GM19043 (cell line): ENCODE measurements around the gene INSYN1.
"Not testable (repeated sequence)": the region's sequence is repeated elsewhere in the genome, so short reads cannot be mapped to it uniquely, and the experiment has no call there.

Source experiments
- ATAC-seq: cut with Tn5 transposase; IDR thresholded peaks from one replicate; pipeline ENCODE4 v1.9.1; 2021; ENCODE audit warnings: low read depth; ENCODE audit not compliant: unreplicated experiment

Gene INSYN1, protein sequence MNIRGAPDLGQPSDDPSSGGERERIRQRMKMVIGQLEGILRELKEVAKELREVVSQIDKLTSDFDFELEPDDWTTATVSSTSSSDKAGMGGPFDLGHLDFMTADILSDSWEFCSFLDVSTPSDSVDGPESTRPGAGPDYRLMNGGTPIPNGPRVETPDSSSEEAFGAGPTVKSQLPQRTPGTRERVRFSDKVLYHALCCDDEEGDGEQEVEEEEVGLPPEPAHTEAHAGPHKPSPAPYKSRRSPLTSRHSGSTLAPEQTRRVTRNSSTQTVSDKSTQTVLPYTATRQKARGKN

GRCh38 chr15:73753250-73754130 lies at the start of gene INSYN1:
Gene INSYN1 (minus strand): TSS chr15:73753351. CDS start chr15:73751130, 2,221 bp downstream.
- no peak for ATAC-seq

DNA sequence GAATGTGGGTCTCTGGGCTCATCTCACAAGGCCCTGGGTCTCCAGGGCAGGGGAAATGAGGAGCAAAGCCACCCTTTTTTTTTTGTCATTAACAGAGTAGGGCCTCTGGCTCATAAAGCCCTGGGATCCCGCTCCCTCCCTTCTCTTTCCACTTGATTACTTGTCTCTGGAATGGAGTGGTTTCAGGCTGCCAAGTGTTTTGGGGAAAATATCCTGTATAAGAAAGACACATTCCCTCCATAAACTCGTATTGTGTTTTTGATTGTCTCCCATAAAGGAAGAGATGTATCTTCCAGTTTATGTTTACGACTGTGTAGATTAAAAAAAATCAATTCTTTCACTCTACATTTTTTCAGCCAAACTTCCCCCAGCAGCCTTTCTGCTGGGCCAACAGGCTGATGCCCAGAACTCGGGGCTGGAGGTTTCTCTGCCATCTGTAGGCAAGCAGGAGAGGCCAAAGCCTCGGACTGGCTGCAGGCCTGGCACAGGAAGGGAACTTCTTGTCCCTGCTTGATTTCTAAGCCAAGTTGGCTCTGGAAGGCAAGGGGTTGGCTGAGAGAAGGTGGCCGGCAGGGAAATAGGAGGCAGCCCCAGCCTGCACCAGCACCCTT lies 49.4 kb upstream of the INSYN1 start:
- no peak for ATAC-seq

DNA sequence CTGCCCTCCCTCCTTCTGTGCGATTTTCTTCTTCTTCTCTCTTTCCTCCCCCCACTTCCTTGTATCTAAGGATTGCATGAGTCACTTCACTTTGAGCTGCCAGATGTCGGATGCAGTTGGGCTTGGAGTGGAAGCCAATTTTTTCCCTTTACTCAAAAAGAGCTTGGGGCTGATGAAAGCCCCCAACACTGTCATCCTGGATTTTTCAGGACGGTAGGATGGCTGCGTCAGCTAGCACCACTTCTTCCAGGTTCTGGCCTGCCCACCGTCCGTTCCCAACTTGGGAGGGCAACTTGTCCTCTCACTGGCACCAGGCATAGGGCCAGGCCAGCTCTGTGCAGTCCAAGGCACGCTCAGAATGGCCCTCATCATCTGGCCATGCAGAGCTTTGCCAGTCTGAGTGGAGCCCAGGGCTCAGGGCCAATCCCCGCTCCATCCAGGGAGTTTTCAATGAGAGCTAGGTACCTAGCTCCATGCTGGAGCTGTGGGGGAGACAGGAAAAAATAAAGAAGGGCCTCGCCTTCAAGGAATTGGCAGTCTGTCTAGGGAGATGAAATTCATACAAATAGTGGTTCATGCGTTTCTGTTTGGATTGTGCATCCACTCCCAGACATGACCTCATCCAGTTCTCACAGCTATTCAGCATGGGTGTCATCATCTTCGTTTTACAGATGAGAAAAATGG lies 47.7 kb upstream of the INSYN1 start:
- ATAC-seq = no peak

DNA sequence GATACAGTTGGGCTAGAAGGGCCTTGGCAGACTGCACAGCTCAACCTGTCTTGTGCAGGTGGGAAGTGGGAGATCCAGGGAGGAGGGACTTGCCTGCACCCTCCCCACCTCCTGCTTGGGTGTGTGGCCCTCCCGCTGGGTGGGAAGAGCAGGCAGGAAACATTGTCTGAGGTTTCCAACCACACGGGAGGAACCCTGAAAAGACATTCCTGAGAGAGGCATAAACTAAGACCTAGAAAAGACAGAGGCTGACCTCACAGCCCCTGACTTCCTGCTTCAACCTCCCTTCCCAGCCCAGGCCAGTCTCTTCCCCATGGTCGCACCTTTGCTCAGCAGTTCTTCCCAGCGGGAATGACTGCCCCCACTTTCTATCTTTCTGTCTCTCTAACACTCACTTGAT lies 46.3 kb upstream of the INSYN1 start:
- no peak for ATAC-seq

DNA sequence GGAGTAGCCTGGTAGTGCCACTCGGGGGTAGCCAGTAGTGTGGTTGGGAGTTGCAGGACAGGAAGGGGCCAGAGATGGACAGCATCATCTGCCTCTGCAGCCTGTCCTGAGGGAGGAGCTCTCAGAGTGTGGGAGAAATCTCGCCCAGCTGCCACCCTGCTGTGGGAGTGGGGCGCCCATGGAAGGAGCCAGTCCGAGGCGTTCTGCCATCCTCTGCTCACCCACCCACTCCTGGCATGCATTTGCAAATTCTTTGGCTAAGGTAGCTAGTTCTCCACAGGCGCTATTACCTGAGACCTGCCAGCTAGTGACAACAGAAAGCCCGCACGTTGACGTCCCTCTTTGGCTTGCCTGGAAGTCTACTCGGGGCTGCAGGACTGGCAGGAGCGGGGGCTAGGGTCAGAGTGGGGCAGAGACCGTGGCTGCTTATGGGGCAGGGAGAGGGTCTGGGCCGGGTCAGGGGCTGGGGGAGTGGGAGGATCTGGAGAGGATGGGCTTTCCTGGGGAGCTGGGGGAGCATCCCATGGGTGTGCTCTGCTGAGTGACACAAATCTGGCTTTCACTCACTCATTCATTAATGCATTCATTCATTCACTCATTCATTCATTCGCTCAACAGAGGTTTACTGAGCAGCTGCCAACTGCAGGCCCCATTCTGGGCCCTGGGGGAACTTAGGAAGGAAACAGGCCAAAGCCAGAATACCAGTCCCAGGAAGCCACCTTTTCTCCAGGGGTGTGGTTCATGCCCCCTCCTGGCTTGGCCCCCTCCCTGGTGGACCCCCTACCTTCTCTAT lies 44.4 kb upstream of the INSYN1 start:
- ATAC-seq = no peak

DNA sequence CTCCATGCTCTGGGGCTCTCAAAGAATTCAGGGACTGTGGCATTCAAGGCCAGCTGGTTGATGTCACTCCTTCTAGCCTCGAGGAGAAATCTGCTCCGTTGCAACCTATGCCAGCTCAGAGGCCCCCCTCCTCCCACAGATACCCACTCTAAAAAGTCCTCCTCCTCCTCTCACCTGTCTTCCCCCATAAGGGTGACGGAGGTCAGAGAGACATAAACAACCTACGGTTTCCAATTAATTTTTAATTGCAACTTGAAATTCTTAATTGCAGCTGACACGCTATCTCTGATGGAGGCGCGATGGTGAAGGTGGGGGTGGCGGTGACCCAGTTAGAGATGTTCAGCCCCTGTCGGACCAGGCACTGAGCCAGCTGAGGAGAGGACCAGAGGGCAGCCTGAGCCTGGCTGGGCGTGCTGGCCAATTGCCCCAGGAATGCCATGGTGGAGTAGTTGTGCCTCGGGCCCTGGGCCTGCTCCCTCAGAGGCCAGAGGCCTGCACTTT lies 43.2 kb upstream of the INSYN1 start:
- no peak for ATAC-seq

DNA sequence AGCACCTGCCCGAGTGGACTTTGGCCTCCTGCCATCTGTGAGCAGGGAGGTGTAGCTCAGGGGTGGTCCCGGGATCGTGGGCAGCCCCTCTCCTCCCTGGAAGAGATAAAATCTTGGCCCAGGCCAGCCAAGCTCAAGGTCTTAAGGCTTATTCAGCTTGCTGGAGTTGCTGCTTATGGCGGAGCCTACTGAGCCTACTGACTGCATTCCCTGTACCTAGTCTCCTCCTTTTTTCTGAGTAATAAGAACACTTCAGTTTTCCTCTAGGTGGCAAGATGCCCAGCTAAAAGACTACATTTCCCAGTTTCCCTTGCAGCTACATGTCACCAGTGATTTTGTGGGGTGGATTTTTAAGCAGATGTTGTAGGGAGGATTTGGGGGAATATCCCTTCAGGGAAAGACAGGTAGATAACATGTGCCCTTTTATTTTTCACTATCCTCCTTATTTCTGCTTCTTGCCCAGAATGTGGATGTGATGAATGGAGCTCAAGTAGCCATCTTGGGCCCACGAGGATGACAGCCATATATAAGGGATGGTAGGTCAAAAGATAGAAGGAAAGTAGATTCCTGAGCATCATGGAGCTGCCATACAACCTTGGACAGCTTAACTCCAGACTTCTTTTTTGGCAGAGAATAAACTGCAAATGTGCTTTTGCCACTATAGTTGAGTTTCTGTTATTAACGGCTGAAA lies 41.4 kb upstream of the INSYN1 start:
- ATAC-seq = no peak

GRCh38 chr15:73792899-73793541 lies 39.9 kb upstream of the INSYN1 start:
- not testable (repeated sequence) for ATAC-seq

DNA sequence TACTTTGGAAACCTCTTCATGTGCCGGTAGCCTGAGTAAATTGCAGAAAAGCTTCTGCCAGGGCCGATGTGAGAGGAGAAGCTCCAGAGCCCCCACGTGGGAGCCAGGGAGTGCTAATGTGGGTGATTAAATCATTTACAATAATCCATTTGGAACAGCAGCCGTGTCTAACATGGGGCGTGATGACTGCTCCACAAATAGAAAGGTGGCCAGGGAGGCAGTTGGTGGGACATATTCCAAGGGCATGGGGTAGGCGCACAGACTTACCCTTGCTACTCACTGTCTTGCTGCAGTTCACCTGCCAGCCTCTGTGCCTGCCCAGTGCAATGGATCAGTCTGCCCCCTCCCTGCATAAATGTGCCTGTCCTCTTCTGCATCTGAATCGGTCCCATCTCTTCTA lies 39.3 kb upstream of the INSYN1 start:
- no peak for ATAC-seq

DNA sequence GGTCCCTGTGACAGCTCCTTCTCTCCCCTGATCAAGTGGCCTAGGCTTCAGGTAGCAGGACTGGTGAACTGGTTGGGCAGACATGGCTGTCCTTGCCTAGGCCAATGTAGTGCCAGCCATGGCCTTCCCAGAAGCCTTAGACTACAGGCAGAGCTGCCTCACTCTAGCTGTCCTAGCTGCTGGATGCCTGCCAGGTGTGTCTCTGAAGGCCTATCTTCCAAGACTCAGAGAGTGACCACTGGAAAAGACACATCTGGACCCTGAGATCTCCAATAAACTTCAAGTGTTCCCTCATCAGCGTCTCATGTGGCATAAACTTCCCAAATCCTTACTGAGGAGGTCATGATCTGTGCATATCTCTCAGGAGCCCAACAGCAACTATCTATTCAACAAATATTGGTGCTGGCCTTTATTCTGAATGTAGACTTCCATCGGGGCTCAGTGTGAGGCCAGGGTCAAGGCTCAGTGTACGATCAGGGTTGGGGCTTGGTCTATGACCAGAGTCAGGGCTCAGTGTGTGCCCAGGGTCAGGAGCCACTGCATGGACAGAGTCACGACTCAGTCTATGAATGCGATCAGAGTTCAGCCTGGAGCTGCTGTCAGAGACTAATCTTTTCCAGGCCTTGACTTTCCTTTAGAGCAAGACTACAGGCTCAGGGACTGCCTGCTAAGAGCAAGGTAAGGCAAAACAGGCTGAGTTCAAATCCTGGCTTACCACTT lies 36.5 kb upstream of the INSYN1 start:
- no peak for ATAC-seq

- ATAC-seq = no peak
Measured at GRCh38 chr15:73787621-73788020, 34.5 kb upstream of the INSYN1 start.

DNA sequence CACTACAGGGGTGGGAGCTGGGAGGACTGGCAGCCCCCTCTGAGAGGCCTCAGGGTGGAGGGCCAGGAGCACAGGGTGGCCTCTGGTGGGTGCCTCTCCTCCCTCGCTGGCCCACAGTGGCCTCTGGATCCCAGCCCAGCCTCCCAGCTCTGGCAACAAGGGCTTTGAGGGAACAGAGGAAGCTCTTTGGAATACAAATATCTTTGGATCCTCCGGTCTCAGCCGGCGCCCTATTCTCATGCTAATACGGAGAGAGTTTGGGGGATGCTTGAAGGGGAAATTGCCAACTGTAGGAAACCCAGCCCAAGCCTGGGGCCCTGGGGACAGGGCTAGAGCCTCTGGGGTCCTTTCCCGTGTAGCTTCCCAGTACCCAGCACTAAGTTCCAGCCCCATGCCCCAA lies 33.4 kb upstream of the INSYN1 start:
- no peak for ATAC-seq

GRCh38 chr15:73785256-73786014 lies 32.3 kb upstream of the INSYN1 start:
- not testable (repeated sequence) for ATAC-seq

- ATAC-seq = no peak
Measured at GRCh38 chr15:73784291-73784690, 31.1 kb upstream of the INSYN1 start.

DNA sequence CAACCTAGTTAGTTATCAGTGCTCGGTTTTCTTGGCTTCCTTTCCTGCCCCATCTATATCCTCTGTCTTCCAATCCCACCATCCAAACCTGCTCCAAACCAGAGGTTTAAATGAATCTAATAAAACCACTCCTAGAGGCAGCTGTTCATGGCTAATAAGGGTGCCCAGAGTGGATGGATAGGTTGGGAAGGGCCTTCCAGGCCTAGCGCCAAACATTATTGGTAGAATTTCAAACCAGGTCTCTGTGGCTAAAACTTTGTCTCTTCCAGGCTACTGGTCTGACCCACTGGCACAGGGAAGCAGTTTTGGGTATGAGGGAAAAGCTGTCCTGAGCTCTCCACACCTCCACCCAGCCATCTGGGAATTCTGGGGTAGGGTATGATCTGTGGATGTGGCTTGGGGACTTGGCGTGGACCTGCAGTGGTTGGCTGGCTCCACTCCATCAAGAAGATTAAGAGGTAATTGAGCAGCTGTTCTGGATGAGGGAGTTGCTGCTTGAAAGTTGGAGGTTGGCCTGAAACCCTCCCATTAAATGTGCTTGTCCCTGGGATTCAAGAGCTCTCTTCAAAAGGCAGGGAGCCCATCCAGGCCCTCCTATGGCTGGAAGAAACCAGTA lies 29.3 kb upstream of the INSYN1 start:
- ATAC-seq = no peak

DNA sequence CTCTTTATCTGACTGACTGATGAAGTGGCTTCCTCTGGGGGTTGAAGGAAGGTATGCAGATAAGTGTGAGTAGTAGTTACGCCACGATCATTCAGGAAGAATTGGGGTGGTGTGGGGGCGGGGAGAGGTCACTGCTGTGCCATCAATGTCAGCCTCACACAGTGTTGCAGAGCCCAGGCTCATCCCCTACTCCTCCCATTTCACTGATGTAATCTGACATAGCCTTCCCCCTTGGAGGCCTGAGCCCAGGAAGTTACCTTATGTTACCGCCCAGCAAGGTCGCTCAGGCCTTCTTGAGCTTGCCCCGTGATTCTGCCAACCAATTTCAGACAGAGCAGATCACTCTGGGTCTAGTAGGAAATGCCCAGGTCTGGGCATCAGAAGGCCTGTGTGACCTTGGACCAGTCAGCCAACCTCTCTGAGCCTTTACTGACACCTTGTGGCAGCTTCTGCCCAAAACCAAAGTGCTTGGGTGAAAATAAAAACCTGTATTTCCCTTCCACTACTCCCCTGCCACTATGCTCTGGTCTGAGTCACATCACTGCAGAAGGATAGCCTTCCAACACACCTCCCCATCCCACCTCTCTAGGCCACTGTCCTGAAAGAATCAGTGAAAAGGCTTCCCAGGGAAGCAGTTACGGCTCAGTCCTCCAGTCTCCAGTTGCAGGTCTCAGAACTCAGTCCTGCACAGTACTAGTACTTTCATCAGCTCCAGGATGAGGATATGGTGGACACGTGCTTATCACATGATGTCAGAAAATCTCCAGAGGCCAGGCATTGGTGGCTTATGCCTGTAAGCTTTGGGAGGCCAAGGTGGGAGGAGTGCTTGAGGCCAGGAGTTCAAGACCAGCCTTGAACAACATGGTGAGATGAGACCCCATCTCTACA lies 28.1 kb upstream of the INSYN1 start:
- ATAC-seq = no peak
